ENCODE results near the gene SCAMP1.
"Not testable (repeated sequence)": the region's sequence is repeated elsewhere in the genome, so short reads cannot be mapped to it uniquely, and the experiment has no call there.

SCAMP1 gene

DNA sequence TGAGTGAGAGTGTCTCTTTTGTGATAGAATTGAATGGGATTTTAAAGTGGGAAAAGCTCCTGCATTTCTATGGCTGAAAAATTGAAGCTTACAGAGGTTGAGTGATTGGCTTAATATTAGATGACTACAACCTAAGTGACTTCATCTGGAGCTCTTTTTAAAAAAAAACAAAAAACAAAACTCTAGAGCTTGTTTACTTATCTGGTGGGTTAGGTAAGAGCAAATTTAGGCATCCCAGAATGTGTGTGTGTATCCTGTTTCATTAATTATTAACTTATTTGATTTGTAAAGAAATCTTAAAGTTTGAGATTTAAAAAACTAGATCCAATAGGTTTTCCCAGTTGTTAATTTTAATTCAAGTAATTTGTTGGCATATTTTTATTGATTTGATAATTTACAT is 60.1 kb downstream of the SCAMP1 start:
- DNase-seq (ENCODE audit: low spot score) = no peak

DNA sequence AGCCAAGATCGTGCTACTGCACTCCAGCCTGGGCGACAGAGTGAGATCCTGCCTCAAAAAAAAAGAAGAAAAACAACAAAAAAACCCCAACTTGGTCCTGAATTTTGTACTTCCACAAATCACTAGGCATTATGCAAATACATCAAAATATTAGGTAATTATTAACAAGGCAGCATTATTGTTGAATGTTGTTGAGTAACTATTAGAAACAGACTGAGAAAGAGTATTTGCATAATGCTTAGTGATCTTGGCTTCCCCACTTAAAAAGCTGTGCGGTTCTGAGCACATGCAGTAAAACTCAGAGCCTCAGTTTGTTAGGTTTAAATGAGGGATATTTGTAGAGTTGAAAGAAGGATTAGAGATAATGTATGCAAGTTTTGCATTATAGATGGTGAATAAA is 64.2 kb downstream of the SCAMP1 start:
- DNase-seq (ENCODE audit: low spot score) = no peak

GRCh38 chr5:78429332-78429980 is 69.0 kb downstream of the SCAMP1 start:
- DNase-seq (ENCODE audit: low spot score) = no peak

GRCh38 chr5:78430866-78431265 is 70.4 kb downstream of the SCAMP1 start:
- no peak for DNase-seq (ENCODE audit: low spot score)

DNA sequence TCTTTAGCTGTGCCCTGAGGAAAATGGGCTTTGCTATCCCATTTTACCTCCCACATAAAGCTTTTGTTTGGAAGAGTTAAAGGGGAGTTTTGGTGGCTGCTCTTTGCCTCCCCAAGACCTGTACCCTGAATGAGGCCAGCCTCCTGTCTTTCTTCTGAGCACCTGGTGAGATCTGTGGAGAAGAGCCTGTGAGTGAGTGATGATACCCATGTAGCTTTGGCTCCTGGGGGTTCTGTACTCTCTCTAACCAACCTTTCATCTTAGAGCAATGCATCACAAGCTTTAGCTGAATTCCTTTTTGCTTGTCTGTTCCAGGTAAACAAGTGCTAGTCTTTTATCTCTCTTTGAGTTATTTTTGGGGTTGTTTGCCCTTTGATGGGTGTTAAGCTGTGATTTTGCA is 73.6 kb downstream of the SCAMP1 start:
- DNase-seq (ENCODE audit: low spot score) = no peak

GRCh38 chr5:78447775-78448424 is 87.5 kb downstream of the SCAMP1 start:
- DNase-seq (ENCODE audit: low spot score) = no peak

DNA sequence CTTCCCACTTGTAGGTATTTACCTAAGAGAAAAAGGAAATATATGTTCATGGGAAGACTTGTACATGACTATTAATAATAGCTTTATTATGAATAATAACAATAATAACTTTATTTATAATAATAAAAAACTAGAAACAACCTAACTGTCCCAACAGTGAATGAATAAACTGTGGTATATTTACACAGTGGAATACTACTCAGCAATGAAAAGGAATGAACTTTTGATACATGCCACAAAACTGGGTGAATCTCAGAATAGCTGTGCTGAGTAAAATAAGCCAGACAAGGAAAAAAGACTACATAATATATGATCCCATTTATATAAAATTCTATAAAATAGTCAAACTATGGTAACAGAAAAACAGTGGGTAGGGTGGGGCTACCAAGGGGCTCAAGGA is 88.7 kb downstream of the SCAMP1 start:
- no peak for DNase-seq (ENCODE audit: low spot score)

DNA sequence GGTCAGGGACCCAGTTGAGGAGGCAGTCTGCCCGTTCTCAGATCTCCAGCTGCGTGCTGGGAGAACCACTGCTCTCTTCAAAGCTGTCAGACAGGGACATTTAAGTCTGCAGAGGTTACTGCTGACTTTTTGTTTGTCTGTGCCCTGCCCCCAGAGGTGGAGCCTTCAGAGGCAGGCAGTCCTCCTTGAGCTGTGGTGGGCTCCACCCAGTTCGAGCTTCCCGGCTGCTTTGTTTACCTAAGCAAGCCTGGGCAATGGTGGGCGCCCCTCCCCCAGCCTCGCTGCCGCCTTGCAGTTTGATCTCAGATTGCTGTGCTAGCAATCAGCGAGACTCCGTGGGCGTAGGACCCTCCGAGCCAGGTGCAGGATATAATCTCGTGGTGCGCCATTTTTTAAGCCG is 97.1 kb downstream of the SCAMP1 start:
- not testable (repeated sequence) for DNase-seq (ENCODE audit: low spot score)

GRCh38 chr5:78458843-78459242 is 98.4 kb downstream of the SCAMP1 start:
- no peak for DNase-seq (ENCODE audit: low spot score)

GRCh38 chr5:78467140-78467539 is 106.7 kb downstream of the SCAMP1 start:
- DNase-seq (ENCODE audit: low spot score) = no peak

GRCh38 chr5:78467752-78468357 is 107.4 kb downstream of the SCAMP1 start:
- DNase-seq (ENCODE audit: low spot score) = peak; percentile 7

- DNase-seq (ENCODE audit: low spot score) = no peak
These were observed 111.5 kb downstream of the SCAMP1 start for GRCh38 chr5:78471896-78472295.

- no peak for DNase-seq (ENCODE audit: low spot score)
These were observed 112.2 kb downstream of the SCAMP1 start for GRCh38 chr5:78472469-78473106.

- DNase-seq (ENCODE audit: low spot score) = no peak
These were observed 113.3 kb downstream of the SCAMP1 start for GRCh38 chr5:78473751-78474150.

DNA sequence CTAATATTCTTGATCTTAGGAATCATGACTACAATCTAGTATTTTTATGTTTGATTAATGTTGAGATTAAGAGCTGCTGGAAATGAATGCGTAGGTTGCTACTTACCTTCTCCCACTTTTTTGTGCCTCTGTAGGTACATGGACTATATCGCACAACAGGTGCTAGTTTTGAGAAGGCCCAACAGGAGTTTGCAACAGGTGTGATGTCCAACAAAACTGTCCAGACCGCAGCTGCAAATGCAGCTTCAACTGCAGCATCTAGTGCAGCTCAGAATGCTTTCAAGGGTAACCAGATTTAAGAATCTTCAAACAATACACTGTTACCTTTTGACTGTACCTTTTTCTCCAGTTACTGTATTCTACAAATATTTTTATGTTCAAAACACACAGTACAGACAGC is 115.0 kb downstream of the SCAMP1 start:
- no peak for DNase-seq (ENCODE audit: low spot score)

DNA sequence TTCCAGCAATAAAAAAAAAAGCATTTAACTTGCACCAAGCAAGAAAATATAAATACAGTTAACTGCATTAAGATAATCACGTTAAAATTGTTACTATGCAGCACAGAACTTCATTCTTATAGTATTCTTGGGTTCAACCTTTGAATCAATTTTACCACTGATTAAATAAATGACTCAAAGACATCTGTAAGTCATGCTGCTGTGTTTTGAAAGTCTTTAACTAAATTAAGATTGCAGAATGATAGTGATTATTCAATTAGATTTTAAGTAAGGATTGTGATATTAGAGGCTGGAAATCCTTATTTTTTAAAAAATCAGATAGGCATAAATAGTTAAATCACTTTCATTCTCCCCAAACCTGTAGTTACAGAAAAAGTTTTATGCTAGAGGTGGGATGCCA is 116.4 kb downstream of the SCAMP1 start:
- DNase-seq (ENCODE audit: low spot score) = no peak

DNA sequence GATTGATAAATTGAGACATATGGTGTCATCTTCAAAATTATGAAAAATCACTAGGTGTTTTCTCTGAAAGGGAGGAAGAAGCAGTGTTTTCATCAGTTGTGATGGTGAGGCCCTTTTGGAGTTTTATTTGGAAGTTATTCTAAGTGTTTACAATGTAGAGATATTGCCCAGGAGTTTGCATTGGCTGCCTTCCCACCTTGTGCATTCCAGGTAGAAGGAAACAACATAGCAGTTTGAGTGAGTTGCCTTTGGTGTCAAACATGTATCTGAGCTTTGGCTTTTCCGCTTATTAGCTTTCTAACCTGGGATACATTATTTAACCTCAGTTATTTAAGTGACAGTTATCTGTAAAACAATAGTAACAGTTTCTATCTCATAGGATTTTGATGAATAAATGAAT is 122.5 kb downstream of the SCAMP1 start:
- no peak for DNase-seq (ENCODE audit: low spot score)

GRCh38 chr5:78483809-78484521 is 123.5 kb downstream of the SCAMP1 start:
- no peak for DNase-seq (ENCODE audit: low spot score)

DNA sequence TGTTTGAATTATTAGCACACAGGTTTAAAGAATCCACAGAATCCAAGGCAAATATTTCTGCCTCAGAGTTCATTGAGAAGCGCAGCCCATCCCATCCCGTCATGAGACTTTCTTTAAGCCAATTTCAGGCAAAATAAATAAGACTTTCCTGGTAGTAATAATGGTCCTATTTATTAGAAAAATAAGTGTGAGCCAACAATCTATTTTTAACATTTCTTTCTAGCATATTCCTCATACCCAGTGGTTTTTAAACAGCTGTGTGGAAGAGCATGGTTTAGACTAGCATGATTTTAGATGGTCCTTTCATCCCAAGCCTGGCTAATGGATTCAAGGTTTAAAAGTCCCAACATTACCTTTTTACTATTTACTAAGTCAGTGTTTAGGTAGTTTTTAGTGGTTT is 125.8 kb downstream of the SCAMP1 start:
- DNase-seq (ENCODE audit: low spot score) = no peak

GRCh38 chr5:78487846-78488245 is 127.4 kb downstream of the SCAMP1 start:
- no peak for DNase-seq (ENCODE audit: low spot score)

DNA sequence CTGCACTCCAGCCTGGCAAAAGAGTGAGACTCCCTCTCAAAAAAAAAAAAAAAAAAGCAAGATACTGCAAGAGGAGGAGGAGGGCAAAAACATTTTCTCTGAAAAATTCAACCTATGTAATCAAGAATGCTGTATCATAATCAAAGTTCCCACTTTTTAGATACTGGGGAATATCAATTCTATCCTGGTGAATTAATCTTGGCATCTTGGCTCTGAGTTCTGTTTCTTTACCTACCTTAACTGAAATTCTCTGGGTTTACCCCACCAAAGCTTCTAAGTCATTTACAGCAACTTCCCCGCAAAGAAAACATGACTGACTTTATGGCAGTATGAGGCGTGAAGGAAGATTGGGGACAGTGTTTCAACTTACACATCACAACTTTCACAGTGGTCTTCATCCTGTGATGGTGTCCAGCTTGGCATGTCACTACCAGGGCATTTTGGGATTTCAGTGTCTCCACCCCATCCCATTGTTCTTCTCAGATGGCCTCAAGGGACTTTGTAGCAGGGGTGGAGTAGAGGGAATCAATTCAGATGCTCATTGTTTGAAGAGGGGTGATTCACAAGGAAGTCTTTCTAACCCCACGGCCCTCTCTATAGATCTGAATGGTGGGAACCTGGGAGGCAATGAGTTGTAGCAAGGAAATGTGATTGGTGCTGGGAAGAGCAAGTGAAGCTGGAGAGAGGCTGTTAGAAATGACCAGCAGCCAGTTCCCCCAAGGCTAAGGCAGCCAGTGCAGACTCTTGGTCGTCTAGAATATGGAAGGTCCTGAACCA is 130.5 kb downstream of the SCAMP1 start:
- DNase-seq (ENCODE audit: low spot score) = no peak

DNA sequence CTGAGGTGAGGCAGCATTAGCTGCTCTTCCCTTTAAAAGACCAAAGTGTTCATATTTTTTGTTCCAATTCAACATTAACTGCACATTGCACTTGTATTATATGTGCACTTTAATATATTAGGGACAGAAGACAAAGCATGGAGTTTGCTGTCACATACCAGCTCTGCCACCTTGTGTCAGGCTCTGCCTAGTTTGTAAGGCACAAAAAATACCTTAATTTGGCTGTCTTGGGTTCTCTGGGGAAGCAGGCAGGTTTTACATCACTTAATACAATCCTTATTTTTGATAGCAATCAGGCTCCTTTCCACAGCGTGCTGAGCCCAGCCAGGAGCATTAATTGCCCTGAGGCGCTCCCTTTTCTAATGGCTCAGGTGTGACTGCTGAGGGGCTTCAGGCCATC is 131.8 kb downstream of the SCAMP1 start:
- DNase-seq (ENCODE audit: low spot score) = no peak

All from CD4-positive, alpha-beta T cell treated with Interleukin-15 for 4 hours (primary cell).